ENCODE measurements around the gene USP37.

GRCh38 chr2:218429911-218430692, 138.0 kb downstream of the USP37 start:
- TF ChIP-seq CTCF (IDR thresholded peaks at IDR 0.05) (no peak), POLR2A (IDR thresholded peaks at IDR 0.05) (no peak)

Measured in breast epithelium (tissue), 3 donors.